Measurements from ENCODE around the gene LCP1. TPM values are rescaled to one million over a fixed set of nuclear protein-coding genes. Genes with fewer than 3 reads are reported as not detected.

LCP1 gene
- total and polyA plus RNA-seq, 4 donors = 42.9 to 539 (median 158) TPM

GRCh38 chr13:46124531-46124966 is 57.4 kb downstream of the LCP1 start:
- no peak overlapping the region for H3K27ac ChIP-seq (ENCODE audit: low read depth in 1 of 2, low read length in 1 of 2)
- H3K27me3 ChIP-seq (ENCODE audit: control insufficient read depth in 3 of 3, insufficient read depth in 3 of 3, low read length in 2 of 3) = no peaks in the 10 kb centered on the region
- peaks cover 0 to 4% (median 0%) of the 10 kb centered on the region in 5 donors for H3K4me1 ChIP-seq (ENCODE audit: control insufficient read depth in 5 of 5, insufficient read depth in 5 of 5, low read length in 5 of 5)
- WGBS, 2 donors = 27 to 64% methylated on average over 10 of the region's 10 CpGs
- H3K4me3 ChIP-seq = no peak overlapping the region
- no peak for ATAC-seq (ENCODE audit: insufficient read depth, low FRiP score)
- no peaks in the 10 kb centered on the region for H3K9me3 ChIP-seq (ENCODE audit: control insufficient read depth in 4 of 4, insufficient read depth in 3 of 4, low read length in 3 of 4)
- TF ChIP-seq, protein P1, sequence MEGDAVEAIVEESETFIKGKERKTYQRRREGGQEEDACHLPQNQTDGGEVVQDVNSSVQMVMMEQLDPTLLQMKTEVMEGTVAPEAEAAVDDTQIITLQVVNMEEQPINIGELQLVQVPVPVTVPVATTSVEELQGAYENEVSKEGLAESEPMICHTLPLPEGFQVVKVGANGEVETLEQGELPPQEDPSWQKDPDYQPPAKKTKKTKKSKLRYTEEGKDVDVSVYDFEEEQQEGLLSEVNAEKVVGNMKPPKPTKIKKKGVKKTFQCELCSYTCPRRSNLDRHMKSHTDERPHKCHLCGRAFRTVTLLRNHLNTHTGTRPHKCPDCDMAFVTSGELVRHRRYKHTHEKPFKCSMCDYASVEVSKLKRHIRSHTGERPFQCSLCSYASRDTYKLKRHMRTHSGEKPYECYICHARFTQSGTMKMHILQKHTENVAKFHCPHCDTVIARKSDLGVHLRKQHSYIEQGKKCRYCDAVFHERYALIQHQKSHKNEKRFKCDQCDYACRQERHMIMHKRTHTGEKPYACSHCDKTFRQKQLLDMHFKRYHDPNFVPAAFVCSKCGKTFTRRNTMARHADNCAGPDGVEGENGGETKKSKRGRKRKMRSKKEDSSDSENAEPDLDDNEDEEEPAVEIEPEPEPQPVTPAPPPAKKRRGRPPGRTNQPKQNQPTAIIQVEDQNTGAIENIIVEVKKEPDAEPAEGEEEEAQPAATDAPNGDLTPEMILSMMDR (IDR thresholded peaks at IDR 0.05; ENCODE audit: control extremely low read depth, extremely low read depth) = no peak
- DNase-seq = no peak
- H3K36me3 ChIP-seq (ENCODE audit: control insufficient read depth in 4 of 4, insufficient read depth in 4 of 4, low read length in 4 of 4) = no peaks in the 10 kb centered on the region
- no peak overlapping the region for H3K9ac ChIP-seq (ENCODE audit: insufficient read depth in 1 of 2, low read length in 2 of 2)

DNA sequence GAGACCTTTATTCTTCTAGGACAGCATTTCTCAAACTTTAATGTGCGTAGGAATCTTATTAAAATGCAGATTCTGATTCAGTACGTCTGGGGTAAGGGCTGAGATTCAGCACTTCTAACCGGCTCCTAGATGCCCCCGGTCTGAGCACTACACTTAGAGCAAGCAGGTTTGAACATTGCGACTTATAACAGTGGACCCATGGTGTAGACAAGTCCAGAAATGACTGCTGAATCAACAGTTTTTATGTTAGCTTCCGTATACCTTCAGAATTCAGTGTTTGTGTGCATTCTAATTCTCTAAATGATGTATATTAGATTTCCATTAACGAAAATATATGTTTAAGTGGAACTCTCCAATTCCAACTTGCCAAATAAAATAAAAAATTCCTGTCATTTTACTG is 59.7 kb downstream of the LCP1 start:
- peaks cover 0 to 4% (median 0%) of the 10 kb centered on the region in 5 donors for H3K4me1 ChIP-seq (ENCODE audit: control insufficient read depth in 5 of 5, insufficient read depth in 5 of 5, low read length in 5 of 5)
- DNase-seq (no peak), ATAC-seq (ENCODE audit: insufficient read depth, low FRiP score) (no peak)
- no peak overlapping the region for H3K27ac ChIP-seq (ENCODE audit: low read depth in 1 of 2, low read length in 1 of 2)
- TF ChIP-seq, protein P1 (IDR thresholded peaks at IDR 0.05; ENCODE audit: control extremely low read depth, extremely low read depth) = no peak
- no peaks in the 10 kb centered on the region for H3K27me3 ChIP-seq (ENCODE audit: control insufficient read depth in 3 of 3, insufficient read depth in 3 of 3, low read length in 2 of 3)
- H3K9me3 ChIP-seq (ENCODE audit: control insufficient read depth in 4 of 4, insufficient read depth in 3 of 4, low read length in 3 of 4) = no peaks in the 10 kb centered on the region
- H3K4me3 ChIP-seq = no peak overlapping the region
- H3K36me3 ChIP-seq (ENCODE audit: control insufficient read depth in 4 of 4, insufficient read depth in 4 of 4, low read length in 4 of 4) = no peaks in the 10 kb centered on the region
- H3K9ac ChIP-seq (ENCODE audit: insufficient read depth in 1 of 2, low read length in 2 of 2) = no peak overlapping the region
- 94 to 96% methylated on average over 7 of the region's 7 CpGs for WGBS, 2 donors

DNA sequence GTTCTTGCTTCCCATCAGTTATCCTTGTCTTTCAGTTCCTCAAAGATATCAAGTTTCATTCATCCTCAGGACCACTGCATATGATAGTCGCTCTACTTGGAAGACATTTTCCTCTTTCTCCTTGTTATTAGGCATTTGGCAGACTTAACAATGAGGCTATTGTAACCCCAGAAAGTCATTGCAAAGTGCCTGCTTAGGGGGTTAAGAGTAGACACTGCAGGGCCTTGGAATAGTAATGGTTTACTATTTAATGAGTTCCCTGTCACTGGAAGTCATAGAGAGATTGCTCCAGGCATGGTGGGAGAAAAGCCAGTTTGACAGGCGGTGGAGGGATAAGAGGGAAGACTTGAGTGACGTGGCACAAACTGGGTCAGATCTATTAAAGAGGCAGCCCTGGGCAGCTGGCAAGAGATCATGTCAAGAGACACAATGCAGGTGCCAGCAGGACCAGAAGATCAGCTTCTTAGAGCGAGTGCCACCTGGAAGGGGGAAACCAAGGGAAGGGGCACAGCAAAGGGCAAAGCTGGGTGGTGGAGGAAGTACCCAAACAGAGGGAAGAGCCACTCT is 60.3 kb downstream of the LCP1 start:
- Histone ChIP-seq H3K4me1 (ENCODE audit: control insufficient read depth in 5 of 5, insufficient read depth in 5 of 5, low read length in 5 of 5) (peaks cover 0 to 4% (median 0%) of the 10 kb centered on the region in 5 donors), H3K36me3 (ENCODE audit: control insufficient read depth in 4 of 4, insufficient read depth in 4 of 4, low read length in 4 of 4) (no peaks in the 10 kb centered on the region), H3K9ac (ENCODE audit: insufficient read depth in 1 of 2, low read length in 2 of 2) (no peak overlapping the region), H3K27me3 (ENCODE audit: control insufficient read depth in 3 of 3, insufficient read depth in 3 of 3, low read length in 2 of 3) (no peaks in the 10 kb centered on the region), H3K4me3 (no peak overlapping the region), H3K9me3 (ENCODE audit: control insufficient read depth in 4 of 4, insufficient read depth in 3 of 4, low read length in 3 of 4) (no peaks in the 10 kb centered on the region), H3K27ac (ENCODE audit: low read depth in 1 of 2, low read length in 1 of 2) (no peak overlapping the region)
- DNase-seq (no peak), ATAC-seq (ENCODE audit: insufficient read depth, low FRiP score) (no peak)
- TF ChIP-seq, protein P1 (IDR thresholded peaks at IDR 0.05; ENCODE audit: control extremely low read depth, extremely low read depth) = no peak
- WGBS, 2 donors = 60 to 63% methylated on average over 4 of the region's 4 CpGs

GRCh38 chr13:46121033-46121432 is 60.9 kb downstream of the LCP1 start:
- H3K9me3 ChIP-seq (ENCODE audit: control insufficient read depth in 4 of 4, insufficient read depth in 3 of 4, low read length in 3 of 4) = no peaks in the 10 kb centered on the region
- TF ChIP-seq, protein P1 (IDR thresholded peaks at IDR 0.05; ENCODE audit: control extremely low read depth, extremely low read depth) = no peak
- DNase-seq (no peak), ATAC-seq (ENCODE audit: insufficient read depth, low FRiP score) (no peak)
- peaks cover 0 to 4% (median 0%) of the 10 kb centered on the region in 5 donors for H3K4me1 ChIP-seq (ENCODE audit: control insufficient read depth in 5 of 5, insufficient read depth in 5 of 5, low read length in 5 of 5)
- no peaks in the 10 kb centered on the region for H3K36me3 ChIP-seq (ENCODE audit: control insufficient read depth in 4 of 4, insufficient read depth in 4 of 4, low read length in 4 of 4)
- H3K9ac ChIP-seq (ENCODE audit: insufficient read depth in 1 of 2, low read length in 2 of 2) = no peak overlapping the region
- 91 to 97% methylated on average over 2 of the region's 2 CpGs for WGBS, 2 donors
- H3K4me3 ChIP-seq = no peak overlapping the region
- no peak overlapping the region for H3K27ac ChIP-seq (ENCODE audit: low read depth in 1 of 2, low read length in 1 of 2)
- no peaks in the 10 kb centered on the region for H3K27me3 ChIP-seq (ENCODE audit: control insufficient read depth in 3 of 3, insufficient read depth in 3 of 3, low read length in 2 of 3)
